GM21526 (cell line): ENCODE measurements around the gene MMAB.

Source experiments
- ATAC-seq: cut with Tn5 transposase; IDR thresholded peaks from one replicate; pipeline ENCODE4 v1.9.1; 2021; ENCODE audit warnings: moderate library complexity; ENCODE audit not compliant: unreplicated experiment, low FRiP score

Gene MMAB

GRCh38 chr12:109519787-109520186, 53.5 kb downstream of the MMAB start:
- ATAC-seq: no peak

- no peak for ATAC-seq
Measured at GRCh38 chr12:109518820-109519665, 54.3 kb downstream of the MMAB start.

GRCh38 chr12:109517619-109518018, 55.7 kb downstream of the MMAB start:
- ATAC-seq: no peak

GRCh38 chr12:109513977-109514376, 59.3 kb downstream of the MMAB start:
- ATAC-seq: no peak

- no peak for ATAC-seq
Measured at GRCh38 chr12:109513051-109513450, 60.3 kb downstream of the MMAB start.

GRCh38 chr12:109512608-109513007, 60.7 kb downstream of the MMAB start:
- ATAC-seq: no peak

GRCh38 chr12:109510196-109510595, 63.1 kb downstream of the MMAB start:
- no peak for ATAC-seq

GRCh38 chr12:109504068-109504467, 69.2 kb downstream of the MMAB start:
- ATAC-seq: no peak
